D721Med (cell line): ENCODE measurements around the gene TRMU.

Experiments
- DNase-seq: peaks from one replicate; pipeline ENCODE4 v3.0.0; 2011; ENCODE audit warnings: low spot score; ENCODE audit not compliant: insufficient read length
- FAIRE-seq: peaks from 2 replicates; lab custom pipeline; 2011; peaks lifted over from hg19 to GRCh38; lab: Jason Lieb, UNC
- TF ChIP-seq, protein P1 (sequence below): IDR thresholded peaks from 2 replicates; pipeline ENCODE4 v1.5.1; 2012; ENCODE audit warnings: mild to moderate bottlenecking, control low read depth; ENCODE audit not compliant: insufficient read depth; ENCODE audit errors: missing control alignments

The TRMU gene

DNA sequence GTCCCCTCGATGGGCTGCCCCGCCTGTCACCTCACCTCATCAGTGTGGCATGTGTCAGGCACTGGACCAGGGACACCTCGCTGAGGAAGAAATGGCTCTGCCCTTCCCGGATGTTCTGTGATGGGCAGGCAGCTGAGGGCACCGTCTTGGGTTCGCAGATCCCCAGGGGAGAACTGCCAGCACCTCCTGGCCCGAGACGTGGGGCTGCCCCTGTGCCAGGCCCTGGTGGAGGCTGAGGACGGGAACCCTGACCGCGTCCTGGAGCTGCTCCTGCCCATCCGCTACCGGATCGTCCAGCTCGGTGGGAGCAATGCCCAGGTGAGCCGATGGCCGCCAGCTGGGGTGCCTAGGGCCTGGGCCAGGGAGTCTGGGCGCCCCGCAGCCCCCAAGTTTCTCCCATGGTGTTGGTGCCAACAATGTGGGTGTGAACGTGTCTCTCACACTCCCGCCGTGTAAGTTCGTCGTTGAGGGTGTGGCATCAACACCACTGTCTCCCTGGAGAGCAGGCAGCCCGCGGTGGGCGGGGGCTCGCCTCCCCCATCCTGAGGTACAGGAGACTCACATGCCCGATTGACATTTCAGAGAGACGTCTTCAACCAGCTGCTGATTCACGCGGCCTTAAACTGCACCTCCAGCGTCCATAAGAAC is 46.1 kb upstream of the TRMU start:
- TF ChIP-seq, protein P1, sequence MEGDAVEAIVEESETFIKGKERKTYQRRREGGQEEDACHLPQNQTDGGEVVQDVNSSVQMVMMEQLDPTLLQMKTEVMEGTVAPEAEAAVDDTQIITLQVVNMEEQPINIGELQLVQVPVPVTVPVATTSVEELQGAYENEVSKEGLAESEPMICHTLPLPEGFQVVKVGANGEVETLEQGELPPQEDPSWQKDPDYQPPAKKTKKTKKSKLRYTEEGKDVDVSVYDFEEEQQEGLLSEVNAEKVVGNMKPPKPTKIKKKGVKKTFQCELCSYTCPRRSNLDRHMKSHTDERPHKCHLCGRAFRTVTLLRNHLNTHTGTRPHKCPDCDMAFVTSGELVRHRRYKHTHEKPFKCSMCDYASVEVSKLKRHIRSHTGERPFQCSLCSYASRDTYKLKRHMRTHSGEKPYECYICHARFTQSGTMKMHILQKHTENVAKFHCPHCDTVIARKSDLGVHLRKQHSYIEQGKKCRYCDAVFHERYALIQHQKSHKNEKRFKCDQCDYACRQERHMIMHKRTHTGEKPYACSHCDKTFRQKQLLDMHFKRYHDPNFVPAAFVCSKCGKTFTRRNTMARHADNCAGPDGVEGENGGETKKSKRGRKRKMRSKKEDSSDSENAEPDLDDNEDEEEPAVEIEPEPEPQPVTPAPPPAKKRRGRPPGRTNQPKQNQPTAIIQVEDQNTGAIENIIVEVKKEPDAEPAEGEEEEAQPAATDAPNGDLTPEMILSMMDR, result no peak
- FAIRE-seq (no peak), DNase-seq (no peak)

DNA sequence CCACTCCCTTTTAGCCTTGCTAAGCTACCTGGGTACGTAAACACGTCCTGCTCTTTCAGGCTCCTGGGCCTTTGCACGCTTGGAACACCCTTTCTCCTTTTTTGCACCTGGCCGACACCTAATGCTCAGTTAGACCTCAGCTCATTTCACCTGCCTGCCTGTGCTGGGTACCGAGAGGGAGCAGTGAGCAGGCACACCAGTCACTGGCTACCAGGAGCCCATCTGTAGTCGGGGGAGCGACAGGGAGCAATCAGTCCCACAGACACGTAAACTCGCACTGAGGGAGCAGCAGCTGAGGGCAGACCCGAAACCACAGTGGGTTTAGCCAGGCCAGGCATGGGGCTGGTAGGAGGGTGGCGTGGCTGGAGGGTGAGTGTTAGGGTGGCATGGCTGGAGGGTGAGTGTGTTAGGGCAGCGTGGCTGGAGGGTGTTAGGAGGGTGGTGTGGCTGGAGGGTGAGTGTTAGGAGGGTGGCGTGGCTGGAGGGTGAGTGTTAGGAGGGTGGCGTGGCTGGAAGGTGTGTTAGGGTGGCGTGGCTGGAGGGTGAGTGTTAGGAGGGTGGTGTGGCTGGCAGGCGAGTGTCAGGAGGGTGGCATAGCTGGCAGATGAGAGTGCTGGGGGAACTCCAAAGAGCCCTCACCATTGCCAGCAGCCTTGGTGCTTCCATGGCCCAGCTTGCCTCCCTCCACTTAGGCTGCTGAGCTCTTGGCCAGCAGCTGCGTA is 45.2 kb upstream of the TRMU start:
- DNase-seq (no peak), FAIRE-seq (no peak)
- TF ChIP-seq, protein P1, result no peak

DNA sequence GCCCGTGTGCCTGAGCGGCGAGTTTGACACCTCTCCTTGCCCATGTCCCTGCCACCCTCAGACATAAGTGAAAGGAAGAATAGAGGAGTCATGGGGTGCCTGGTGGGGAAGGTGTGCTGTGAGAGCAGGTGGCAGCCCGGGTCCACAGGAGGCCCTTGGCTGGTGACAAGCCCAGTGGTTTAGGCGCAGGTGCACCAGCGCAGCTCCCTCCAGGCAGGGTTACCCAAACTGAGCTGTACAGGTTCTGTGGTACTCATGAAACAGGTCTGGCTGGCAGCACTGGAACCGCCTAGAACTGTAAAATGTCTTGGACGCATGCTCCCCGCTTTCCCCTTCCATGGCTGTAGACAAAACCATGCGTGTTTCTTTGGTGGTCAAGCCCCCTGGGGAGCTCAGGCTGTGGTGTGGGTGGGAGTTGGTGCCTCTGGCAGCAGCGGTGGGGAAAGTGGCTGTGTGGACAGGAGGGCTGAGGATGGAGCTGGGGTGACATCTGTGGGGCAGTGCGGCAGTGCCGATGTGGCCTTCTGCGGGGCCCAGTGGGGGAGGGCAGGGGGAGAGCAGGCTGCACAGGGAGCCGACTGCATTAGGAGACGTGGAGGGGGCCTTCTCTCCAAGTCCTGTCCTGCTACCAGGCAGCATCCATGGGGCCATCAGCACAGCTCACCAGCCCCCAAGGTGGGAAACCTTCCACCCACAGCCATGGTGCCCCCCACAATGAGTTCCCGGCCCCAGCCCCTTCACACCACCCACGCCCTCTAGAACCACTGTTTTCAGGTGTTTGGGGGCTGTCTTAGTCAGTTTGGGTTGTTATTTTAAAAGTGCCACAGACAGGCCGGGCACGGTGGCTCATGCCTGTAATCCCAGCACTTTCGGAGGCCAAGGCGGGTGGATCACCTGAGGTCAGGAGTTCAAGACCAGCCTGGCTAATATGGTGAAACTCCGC is 44.4 kb upstream of the TRMU start:
- FAIRE-seq (no peak), DNase-seq (no peak)
- TF ChIP-seq, protein P1, result no peak

DNA sequence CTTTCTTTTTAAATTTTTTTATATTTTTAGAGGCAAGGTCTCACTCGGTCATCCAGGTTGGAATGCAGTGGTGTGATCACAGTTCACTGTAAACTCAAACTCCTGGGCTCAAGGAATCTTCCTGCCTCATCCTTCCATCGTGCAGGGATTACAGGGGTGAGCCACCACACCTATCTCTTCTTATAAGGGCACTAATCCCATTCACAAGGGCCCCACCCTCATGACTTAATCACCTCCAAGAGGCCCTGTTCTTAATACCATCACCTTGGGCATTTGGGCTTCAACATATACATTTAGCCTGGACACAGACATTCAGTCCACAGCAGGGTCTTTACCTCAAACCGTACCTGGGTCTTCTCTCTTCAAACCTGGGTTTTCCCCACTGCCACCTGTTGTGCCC is 43.3 kb upstream of the TRMU start:
- TF ChIP-seq, protein P1, result no peak
- FAIRE-seq (no peak), DNase-seq (no peak)

DNA sequence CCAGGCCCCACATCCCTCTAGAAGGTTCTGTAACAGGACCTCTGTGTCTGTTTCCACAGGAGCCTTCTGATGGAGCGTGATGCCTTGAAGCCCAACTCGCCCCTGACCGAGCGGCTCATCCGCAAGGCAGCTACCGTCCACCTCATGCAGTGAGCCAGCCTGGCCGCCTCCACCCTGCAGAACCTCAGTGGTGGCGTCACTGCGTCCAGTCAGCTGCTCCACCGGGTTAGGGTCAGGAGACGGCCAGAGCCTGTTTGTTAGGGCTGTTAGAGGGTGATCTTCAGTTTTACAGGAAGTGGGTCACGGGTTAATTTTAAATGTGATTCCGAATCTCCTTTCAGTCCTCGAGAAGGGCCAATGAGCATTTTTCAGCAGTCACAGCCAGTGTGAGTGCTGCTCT is 42.8 kb upstream of the TRMU start:
- TF ChIP-seq, protein P1, result no peak
- no peak for FAIRE-seq

DNA sequence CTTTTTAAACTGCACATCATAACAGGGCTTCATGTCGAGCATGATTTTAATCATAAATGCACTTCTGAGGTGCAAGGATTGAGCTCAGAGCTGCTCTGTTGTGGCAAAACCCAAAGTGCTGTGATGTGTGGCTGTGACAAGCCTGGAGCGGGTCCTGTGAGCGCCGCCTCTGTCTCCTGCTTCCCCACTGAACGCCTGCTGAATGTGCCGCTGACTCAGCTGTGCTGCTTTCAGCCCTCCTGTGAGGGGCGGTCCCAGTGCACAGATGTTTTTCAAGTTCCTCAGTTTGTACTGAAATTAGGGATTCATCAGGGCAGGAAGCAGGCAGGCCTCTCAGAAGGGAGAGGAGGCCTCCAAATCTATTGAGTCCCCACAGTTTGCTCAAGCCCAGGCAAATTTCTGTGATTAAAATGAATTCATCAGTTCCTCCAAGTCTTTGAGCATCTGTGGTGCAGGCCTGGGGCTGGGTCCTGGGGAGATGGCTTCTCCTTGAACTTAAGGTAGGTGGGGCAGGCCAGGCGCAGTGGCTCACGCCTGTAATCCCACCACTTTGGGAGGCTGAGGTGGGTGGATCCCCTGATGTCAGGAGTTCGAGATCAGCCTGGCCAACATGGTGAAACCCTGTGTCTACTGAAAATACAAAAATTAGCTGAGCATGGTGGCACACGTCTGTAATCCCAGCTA is 41.8 kb upstream of the TRMU start:
- TF ChIP-seq, protein P1, result no peak
- DNase-seq, result no peak
- FAIRE-seq, result no peak

More for the DNA sequence above, 42.8 kb upstream of the TRMU start:
- no peak for DNase-seq
